Transverse colon (tissue), 3 donors: ENCODE data around the gene MED15.

Experiments
- CTCF ChIP-seq, 5 experiments: fragments of 200-600 bp in 3 of 5; fragments of 450-650 bp in 2 of 5; sonication (generic) in 3 of 5; IDR thresholded peaks; 1 replicate in 2 of 5; 2 replicates in 3 of 5; pipeline ENCODE4 v1.5.1; 2016 to 2017; ENCODE audit warnings: antibody characterized with exemption in 5 of 5, inconsistent platforms in 3 of 5, mild to moderate bottlenecking in 2 of 5, moderate library complexity in 1 of 5
- POLR2A ChIP-seq: fragments of 450-650 bp; IDR thresholded peaks from one replicate; pipeline ENCODE4 v1.6.1; 2016; ENCODE audit warnings: antibody characterized with exemption, mild to moderate bottlenecking, moderate library complexity

GRCh38 chr22:20562607-20563465 is 55.4 kb downstream of the MED15 start:
- no peak for TF ChIP-seq CTCF (IDR thresholded peaks at IDR 0.05)
- no peak for TF ChIP-seq POLR2A
